GM19455 (cell line): ENCODE data around the gene FAM120B.

Source experiments
- ATAC-seq: cut with Tn5 transposase; IDR thresholded peaks from one replicate; pipeline ENCODE4 v1.9.1; 2021; ENCODE audit not compliant: unreplicated experiment

The FAM120B gene

DNA sequence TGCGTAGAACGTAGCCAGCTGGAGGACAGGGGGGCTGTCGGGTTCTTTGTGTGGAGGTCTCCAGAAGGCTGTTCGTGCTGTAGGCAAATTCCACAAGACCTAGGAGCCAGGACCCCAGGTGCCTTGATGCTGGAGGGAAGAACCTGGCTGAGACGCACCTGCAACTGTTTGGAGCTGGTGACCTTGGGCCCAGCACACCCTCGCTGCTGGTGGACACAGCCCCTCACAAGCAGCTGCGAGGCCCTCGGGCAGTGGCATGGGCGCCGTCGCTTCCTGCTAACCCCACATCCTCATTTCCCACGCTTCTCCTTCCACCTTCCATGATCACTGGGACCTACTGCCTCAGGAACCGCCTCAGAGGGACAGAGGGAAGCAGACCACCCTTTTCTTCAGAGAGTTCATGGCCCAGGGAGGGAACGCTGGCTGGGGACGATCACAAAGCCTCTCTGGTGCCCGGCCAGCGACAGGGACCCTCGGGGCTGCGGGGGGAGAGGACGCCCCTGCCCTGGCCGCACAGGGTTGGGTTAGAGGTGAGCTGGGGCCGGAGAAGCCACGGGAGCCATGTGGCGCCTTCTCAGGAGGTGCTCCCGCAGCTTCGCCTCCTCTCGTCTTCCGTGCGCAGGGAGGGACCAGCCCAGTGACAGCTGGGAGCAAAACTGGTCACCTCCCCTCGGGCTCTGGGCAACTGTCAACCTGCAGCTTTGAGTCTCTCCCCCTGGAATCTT is 34.1 kb upstream of the FAM120B start:
- ATAC-seq = no peak

DNA sequence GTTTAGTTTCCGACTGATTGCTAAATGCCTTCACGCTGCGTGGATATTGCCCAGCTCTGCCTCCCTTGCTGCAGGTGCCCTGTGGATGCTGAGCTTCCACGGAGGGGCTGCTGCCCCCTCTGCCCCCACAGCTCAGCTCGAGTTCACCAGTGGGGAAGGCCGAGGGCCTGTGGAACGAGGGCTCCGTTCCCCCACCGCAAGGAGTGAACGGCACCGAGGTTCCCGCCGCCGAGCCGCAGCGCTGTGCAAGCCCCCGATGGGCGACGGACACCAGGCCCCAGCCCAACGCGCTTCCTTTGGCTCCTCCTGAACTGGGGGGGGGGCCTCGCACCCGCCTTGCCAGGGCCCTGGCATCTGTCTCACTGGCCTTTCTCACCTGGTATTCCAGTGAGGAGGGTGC is 33.4 kb upstream of the FAM120B start:
- ATAC-seq = no peak

DNA sequence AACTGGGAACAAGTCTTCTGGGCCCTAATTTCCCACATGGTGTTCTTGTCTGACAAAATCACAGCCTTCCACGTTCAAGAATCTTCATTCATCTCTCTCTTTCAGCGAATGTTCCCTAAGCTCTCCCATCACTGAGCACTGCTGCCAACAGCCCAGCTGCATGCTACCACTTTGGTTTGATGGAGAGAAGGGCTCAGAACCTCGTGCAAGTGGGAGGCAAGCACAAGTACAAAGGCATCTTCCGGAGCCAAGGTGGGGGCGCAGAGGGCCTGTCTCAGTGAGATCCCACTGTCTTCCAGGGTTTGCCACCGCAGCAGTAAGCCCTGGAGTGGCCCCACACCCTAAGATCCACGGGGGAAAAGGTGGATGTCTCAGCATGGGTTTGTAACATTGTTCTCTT is 32.9 kb upstream of the FAM120B start:
- no peak for ATAC-seq

DNA sequence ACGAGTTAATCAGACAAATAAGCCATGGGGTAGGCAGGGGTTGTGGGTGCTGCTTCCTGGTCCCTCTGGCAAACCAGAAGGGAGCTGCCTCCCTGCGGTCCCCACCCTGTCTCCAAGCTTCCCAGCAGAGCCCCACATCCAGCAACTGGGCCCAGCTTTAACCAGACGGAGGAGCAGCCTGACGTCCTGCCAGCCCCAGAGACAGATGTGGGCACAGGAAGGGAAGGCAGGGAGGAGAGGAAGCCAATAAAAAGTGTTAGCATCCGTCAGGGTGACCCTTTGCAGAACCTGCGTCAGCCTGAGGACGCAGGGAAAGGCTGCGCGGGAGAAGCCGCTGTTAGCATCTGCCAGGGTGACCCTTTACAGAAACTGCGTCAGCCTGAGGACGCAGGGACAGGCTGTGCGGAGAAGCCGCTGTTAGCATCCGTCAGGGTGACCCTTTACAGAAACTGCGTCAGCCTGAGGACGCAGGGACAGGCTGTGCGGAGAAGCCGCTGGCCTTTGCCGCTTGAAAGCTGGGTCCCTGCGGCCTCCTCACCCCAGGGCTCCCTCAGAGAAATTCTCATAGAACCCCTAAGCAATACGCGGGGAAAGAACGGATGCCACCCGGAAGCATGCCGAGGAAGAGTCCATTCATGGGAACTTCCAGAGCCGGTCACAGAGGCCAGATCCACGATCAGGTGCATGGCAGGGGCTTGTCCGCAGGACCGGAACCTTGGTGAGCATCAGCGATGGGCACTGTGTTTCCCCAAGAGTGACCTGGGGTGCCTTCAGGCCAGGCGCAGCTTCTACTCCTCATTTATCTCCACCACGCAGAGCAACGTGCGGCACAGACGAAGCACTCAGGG is 31.6 kb upstream of the FAM120B start:
- no peak for ATAC-seq

DNA sequence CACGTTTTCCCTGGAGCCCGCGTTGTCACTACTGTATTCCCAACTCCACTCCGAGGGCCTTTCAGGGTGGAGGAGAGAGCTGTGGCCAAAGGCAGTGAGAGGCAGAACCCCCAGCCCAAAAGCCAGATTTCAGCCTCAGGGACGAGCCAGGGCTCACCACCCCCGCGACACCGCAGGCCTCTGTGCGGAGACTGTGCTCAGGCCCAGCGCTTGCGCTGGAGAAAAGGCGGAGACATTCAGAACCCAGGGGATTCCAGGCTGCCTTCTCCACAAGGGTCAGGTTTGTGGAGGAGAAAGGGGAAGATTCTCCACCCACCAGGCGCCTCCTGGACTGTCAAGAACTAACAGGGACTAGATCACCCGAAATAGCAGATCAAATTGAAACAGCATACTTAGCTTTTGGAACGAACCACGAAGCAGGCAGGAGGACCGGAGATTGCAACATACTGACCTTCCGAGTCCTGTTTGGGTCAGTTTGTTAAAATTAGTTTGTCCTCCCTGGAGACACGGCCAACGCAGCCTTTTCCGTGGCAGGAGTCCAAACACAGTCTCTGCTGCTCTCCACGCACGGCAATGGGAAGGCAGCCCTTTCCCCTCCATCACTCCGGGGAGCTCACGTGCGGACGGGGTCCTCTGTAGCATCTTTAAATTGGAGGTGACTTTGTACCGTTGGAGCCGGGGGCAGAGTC is 30.0 kb upstream of the FAM120B start:
- ATAC-seq = no peak

DNA sequence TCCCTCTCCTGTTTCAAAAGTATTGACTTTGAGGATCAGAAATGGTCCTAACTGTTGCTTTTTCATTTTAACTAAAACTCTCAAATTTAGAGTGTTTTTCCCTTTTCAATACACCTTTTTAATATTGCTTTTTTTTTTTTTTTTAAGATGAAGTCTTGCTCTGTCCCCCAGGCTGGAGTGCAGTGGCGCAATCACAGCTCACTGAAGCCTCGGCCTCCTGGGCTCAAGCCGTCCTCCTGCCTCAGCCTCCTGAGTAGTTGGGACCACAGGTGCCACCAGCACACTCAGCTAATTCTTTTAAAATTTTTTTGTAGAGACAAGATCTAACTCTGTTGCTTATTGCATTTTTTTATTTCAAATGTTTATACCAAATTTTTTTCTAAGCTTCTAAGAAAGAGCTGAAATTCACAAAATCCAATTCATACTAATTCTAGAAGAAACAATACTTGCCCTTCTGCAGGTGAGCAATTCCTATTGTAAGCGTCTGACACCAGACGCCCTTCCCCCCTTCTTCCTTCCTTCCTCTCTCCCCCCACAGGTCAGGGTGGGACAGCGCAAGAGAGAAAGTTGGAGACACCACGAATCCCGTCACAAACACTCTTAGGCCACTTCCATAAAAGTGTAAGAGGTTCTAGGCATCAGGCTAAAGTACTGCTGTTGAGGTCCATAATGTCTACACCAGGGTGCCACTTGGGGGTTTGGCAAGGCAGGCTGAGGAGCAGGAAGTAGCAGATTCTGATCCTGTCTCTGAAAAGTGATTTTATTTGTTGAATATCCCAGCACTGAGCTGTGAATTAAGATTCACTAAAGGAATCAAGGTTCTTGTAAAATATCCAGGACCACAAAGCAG is 28.4 kb upstream of the FAM120B start:
- no peak for ATAC-seq

DNA sequence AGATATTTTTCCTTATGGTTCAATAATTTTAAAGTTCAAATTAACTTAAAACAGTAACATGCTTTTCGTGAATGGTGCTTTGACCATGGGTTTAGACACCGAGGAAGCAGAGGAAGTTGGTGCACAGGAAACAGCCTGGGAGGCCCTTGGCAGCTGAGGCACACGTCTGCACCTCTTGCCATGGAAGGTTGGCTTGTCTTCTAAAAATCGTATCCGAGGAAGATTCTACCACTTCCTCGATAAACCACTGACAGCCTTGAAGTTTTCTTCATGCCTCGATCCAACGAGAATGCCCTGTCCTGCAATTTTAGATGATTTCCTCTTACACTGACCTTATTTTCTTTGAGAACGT is 27.8 kb upstream of the FAM120B start:
- no peak for ATAC-seq

DNA sequence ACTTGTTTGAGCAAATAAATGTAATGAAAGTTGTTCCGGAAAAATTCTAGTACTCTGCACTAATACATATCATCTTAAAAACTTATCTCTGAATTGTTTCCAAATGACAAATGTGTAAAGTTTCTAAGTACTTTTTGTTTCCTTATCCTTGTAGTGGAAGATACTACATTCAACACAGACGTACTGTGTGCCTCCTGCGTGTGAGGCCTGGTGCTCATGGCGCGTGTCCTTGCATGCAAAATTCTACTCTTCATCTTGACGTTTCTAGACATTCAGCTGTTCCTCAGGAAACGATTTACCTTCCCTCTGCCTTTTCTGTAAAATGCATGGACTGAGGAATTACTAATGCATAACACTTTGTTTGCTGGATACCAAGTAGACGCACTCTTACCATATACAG is 27.1 kb upstream of the FAM120B start:
- ATAC-seq = no peak

DNA sequence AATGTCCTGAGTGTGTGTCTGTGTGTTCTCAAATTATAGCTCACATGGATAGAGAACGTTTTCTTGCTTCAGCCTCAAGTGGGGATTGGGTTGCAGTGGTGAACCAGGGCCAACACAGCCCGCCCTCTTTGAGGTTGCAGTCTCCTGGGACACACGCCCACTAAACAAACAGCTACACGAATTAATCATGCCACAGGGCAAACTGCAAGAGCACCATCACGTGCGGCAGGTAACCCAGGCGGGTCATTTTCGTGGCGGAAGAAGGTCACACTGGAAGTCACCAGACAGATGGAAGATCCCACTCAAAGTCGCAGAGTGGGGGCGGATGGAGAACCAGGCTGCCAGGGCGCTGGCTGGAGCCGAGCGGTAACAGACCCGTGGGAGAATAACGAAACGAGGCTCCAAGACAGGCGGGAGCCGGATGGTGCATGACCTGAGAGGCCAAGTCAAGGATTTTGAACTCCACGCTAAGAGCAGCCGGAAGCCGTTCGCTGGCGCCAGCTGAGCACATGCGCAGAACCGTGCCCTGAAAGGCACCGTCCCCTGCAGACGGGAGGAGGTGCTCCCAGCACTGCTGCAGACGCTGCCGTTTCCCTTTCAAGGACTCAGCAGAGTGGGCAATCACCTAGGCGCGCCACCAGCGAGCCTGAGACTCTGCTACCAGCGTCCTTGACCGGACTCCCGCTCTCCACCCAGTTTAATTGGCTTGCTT is 26.4 kb upstream of the FAM120B start:
- ATAC-seq = peak; percentile 84

DNA sequence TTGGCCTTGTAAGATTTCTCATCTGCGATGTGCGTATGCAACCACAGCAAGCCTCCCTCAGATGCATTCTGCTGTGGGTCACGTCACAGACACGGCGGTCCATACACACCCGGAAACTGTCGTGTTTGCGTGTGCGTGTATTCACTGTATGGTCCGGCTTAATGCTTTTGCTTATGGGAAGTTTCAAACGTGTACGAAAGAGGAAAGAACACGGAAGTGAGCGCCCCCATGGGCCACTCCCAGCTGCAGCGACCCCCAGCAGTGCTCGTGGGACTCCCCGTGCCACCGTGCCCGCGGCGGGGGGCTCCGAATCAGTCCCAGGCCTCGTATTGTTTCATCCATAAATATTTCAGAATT is 25.9 kb upstream of the FAM120B start:
- ATAC-seq = peak; percentile 40

DNA sequence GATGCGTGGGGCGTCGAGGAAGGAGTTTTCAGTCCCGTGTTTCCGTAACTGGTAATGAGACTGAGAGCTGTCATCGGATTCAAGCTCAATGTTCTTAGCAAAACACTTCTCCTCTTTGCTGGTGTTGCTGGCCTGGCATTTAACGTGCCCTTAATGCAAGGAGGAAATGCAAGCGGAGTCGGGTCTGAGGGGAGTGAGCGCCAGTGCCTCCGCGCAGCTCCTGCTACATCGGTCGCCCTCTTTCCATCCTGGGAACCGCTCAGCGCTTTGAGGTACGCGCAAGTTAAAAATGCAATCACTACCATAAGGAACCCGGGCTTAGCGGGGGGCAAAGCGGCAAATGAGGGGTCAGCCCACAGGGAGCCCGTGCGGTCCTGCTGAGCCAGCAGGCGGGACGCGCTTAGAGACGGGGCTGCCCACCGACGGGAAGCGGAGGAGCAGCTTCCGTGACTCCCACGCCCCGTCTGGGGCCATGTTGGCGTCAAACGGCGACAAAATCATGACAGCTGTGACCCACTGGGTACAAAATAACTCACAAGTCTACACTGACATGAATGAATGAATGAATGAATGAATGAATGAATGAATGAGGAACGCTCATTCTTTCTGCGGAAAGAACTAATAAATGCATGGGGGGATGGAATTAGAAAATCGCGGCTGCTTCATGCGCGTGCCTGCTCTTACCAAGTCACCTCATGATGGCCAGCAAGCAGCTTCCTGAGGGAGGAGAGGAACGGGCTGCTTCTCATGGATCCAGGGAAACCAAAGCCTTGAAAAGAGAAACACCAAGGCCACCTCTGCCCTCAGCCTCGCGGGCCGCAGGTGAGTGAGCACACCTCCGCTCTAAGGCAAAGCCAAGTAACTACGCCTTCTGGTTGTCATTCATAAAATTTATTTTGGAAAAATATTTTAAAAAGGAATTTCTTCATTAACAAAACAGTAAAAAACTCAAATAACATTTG is 24.9 kb upstream of the FAM120B start:
- no peak for ATAC-seq

DNA sequence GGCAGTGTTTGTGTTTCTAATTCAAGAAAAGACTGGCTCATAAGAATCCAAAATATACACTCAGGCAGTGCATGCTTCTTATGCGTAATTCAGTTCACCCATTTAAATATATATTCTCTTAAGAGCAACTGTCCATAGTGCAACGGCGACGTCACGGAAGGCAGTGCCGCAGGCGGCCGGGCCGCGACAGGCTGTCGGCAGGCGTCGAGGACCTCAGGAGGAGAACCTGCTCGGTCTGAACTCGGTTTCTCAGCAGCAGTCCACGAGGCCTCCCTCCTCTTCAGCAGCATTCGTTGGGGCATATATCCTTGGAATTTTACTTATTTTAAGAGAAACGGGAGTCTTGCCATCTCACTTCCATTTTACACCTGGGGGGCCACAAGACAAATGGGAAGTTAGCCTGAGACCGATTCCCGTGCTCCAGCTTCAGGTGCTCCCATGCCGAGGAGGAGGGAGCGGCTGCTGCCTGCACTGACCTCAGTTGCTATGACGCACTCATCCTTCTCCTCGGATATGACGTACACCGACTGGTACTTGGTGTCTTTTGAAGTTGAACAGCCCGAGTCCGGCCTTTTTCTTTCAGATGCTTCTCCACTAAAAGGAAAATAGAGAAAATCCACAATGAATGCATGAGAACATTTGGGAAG is 23.9 kb upstream of the FAM120B start:
- ATAC-seq = no peak

DNA sequence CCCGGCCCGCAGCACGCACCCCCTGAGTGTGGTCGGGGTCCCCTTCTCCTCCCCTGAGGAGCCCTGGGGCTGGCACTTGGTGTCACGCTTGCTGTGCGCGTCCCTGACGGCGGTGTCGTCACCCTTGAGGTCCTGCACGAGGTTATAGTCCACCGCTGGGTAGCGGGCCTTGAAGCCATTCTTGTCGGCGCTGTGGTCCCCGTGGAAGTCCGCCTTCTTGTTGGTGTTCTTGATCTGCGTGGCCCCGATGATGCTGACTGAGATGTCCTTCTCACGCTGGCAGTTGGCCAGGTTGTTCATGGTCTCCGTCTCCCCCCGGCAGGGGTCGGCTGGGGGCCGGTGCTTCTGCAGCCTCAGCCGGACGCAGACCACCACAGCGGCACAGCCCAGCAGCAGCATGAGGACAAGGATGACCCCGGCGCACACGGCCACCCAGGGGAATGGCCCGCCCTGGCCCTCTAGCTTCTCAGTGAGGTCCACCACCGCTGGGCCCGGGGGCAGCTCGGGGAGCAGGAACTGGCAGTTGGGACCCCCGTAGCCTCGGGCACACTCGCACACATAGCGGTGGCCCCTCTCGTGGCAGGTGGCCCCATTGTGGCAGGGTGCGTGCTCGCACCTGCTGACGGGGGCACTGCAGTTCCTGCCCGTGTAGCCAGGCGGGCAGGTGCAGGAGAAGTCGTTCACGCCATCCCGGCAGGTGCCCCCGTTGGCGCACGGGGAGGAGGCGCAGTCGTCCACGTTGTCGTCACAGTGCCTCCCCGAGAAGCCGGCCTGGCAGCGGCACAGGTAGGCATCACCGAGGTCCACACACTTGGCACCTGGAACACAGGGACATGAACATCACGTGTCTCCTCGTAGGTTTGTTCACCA is 23.1 kb upstream of the FAM120B start:
- ATAC-seq = no peak

DNA sequence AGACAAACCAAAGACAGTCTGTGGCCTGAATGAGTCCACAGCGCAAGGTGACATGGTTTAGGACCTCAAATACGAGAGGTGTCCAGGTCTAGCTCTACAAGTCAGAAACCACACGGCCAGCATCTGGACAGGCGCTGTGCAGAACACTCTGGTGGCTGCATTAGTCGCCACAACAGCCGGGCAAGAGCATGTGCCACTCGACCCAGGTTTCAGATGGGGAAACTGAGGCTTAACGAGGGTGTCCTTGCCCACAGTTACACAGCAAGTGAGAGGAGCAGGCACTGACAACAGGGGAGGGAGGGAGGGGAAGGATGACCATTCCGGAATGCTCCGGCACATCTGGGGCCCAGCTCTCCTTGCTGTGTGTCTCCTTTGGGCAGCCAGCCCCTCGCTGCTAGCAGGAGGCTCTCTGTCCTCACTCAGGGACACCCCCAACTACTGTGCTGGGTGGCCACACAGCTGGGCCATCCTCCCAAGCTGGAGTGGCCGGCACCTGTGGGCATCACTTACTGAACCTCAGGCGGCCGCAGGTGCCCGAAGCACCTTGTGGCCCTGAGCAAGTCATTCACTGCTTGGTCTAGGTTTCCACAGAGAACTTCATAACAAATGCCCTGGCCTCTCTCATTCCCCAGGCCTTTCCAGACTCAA is 22.3 kb upstream of the FAM120B start:
- no peak for ATAC-seq

DNA sequence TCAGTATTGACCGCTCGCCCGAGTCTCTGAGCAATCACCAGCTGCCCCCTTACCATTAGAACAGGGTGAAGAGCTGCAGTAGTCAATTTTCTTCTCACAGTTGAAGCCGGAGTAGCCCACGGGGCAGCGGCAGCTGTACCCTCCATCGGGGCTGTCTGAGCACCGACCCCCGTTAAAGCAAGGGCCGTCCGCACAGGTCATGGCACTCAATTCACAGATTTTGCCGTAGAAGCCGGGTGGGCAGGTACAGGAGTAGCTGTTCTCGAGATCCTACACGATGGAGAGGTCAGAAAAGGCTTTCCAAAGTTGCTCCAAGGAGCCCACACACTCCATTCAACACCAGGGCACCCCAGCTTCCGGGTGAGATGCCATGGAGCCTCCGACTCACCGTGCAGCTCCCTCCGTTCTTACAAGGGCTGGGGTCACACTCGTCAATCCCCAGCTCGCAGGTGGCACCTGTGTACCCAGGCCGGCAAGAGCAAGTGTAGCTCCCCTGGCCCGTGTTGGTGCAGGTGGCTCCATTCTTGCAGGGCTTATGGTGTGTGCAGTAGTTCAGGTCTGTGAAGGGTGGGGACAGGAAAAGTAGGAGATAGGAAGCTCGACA is 21.6 kb upstream of the FAM120B start:
- ATAC-seq = no peak

DNA sequence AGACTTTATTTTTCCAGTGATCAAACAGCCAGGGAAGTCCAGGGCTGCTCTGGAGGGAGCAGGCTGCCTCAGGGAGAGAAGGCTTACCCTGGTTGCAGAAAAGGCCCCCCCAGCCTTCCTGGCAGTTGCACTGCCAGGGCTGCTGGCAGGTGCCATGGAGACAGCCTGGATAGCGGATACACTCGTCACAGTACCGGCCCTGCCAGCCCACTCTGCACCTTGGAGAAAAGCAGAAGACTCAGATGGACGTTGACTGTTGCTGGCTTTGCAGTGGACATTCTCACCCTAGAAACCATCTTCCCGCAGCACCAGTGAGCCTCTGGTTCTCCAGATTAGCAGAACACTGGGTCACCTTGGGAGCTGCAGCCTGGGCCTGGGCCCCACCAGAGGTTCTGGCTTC is 21.1 kb upstream of the FAM120B start:
- ATAC-seq = no peak
